Measurements from ENCODE around the gene TTR. TPM values are rescaled to one million over a fixed set of nuclear protein-coding genes. Genes with fewer than 3 reads are reported as not detected.

The TTR gene
- total RNA-seq, result not detected

DNA sequence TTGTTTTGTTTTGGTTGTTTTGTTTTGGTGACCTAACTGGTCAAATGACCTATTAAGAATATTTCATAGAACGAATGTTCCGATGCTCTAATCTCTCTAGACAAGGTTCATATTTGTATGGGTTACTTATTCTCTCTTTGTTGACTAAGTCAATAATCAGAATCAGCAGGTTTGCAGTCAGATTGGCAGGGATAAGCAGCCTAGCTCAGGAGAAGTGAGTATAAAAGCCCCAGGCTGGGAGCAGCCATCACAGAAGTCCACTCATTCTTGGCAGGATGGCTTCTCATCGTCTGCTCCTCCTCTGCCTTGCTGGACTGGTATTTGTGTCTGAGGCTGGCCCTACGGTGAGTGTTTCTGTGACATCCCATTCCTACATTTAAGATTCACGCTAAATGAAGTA lies at the start of gene TTR:
Gene TTR (plus strand): TSS at position 250 of the 400 bp plus-strand sequence. CDS start 26 bp downstream, at position 276.
- DNase-seq (ENCODE audit: low spot score in 2 of 2), result no peak
- H3K4me1 ChIP-seq, result no peaks in the 10 kb centered on the region
- no peaks in the 10 kb centered on the region for H3K9me3 ChIP-seq
- no peaks in the 10 kb centered on the region for H3K36me3 ChIP-seq
- H3K27me3 ChIP-seq, result no peaks in the 10 kb centered on the region
- H3K4me3 ChIP-seq, result no peak within 1 kb of the TSS
- intact Hi-C loops (cut with DNase I; ENCODE audit: low total_unique reads), result no loop called here
- no peak within 1 kb of the TSS for H3K27ac ChIP-seq
- TF ChIP-seq POLR2AphosphoS5 (IDR thresholded peaks at IDR 0.05) (no peak), POLR2A (IDR thresholded peaks at IDR 0.05) (no peak)
- TF ChIP-seq, protein P1, sequence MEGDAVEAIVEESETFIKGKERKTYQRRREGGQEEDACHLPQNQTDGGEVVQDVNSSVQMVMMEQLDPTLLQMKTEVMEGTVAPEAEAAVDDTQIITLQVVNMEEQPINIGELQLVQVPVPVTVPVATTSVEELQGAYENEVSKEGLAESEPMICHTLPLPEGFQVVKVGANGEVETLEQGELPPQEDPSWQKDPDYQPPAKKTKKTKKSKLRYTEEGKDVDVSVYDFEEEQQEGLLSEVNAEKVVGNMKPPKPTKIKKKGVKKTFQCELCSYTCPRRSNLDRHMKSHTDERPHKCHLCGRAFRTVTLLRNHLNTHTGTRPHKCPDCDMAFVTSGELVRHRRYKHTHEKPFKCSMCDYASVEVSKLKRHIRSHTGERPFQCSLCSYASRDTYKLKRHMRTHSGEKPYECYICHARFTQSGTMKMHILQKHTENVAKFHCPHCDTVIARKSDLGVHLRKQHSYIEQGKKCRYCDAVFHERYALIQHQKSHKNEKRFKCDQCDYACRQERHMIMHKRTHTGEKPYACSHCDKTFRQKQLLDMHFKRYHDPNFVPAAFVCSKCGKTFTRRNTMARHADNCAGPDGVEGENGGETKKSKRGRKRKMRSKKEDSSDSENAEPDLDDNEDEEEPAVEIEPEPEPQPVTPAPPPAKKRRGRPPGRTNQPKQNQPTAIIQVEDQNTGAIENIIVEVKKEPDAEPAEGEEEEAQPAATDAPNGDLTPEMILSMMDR (IDR thresholded peaks at IDR 0.05), result no peak

DNA sequence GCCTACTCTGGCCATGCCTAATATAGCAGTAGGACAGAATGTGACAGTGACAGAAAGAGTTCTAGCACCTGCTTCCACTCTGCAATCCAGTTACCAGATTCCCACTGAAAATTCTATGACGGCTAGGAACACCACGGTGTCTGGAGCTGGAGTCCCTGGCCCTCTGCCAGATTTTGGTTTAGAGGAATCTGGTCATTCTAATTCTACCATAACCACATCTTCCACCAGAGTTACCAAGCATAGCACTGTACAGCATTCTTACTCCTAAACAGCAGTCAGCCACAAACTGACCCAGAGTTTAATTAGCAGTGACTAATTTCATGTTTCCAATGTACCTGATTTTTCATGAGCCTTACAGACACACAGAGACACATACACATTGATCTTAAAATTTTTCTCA lies 45.2 kb upstream of the TTR start:
- H3K4me1 ChIP-seq, result no peaks in the 10 kb centered on the region
- no peaks in the 10 kb centered on the region for H3K27me3 ChIP-seq

DNA sequence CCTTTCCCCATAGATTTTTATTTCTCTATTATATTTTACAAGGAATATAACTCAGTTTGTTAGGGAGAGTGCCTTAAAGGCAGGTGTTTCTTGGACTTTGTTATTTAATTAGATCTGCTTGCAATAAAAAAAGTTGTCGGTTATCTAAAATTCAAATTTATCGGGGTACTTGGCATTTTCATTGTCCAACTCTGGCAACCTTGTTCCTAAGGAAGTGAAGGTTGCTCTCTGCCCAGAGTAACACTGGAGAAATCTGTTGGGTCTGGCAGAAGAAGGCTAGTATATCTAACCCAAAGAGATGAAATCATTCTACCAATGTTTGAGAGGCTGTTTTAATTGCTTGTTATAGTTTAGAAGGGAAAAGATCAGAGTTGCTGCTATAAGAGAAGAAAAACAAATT lies 42.8 kb upstream of the TTR start:
- Histone ChIP-seq H3K27me3 (no peaks in the 10 kb centered on the region), H3K36me3 (no peaks in the 10 kb centered on the region), H3K4me1 (no peaks in the 10 kb centered on the region), H3K27ac (no peak overlapping the region), H3K9me3 (no peaks in the 10 kb centered on the region), H3K4me3 (no peak overlapping the region)
- intact Hi-C loops (cut with DNase I; ENCODE audit: low total_unique reads), result no loop called here
- TF ChIP-seq POLR2AphosphoS5 (IDR thresholded peaks at IDR 0.05), result no peak
- no peak for TF ChIP-seq POLR2A (IDR thresholded peaks at IDR 0.05)
- TF ChIP-seq, protein P1 (IDR thresholded peaks at IDR 0.05), result no peak
- DNase-seq (ENCODE audit: low spot score in 2 of 2), result no peak

More for the DNA sequence above, 45.2 kb upstream of the TTR start:
- H3K9me3 ChIP-seq, result no peaks in the 10 kb centered on the region
- no peak overlapping the region for H3K27ac ChIP-seq
- no peak overlapping the region for H3K4me3 ChIP-seq
- no peak for DNase-seq (ENCODE audit: low spot score in 2 of 2)
- H3K36me3 ChIP-seq, result no peaks in the 10 kb centered on the region
- TF ChIP-seq POLR2A (IDR thresholded peaks at IDR 0.05) (no peak), POLR2AphosphoS5 (IDR thresholded peaks at IDR 0.05) (no peak)
- TF ChIP-seq, protein P1 (IDR thresholded peaks at IDR 0.05), result no peak
- intact Hi-C loops (cut with DNase I; ENCODE audit: low total_unique reads), result no loop called here

DNA sequence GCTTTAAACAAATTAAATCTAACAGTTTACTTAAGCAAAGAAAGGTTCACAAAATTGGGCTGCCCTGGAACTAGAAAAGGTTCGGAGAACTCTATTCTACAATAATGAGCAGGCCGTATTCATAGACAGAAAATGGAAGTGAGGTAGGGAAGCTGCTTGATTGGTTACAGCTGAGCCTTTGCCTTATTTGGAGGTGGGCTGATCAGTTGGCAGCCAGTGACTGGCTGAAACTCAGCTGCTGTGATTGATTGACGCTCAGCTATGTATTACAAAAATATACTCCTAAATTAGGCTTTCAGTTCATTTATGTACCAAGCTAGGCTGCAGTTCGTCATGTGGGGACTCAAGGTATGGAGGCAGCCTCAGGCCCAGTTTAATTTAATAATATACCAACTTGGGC lies 42.3 kb upstream of the TTR start:
- H3K4me1 ChIP-seq, result no peaks in the 10 kb centered on the region
- no peak for TF ChIP-seq POLR2A (IDR thresholded peaks at IDR 0.05)
- no peak for TF ChIP-seq POLR2AphosphoS5 (IDR thresholded peaks at IDR 0.05)
- TF ChIP-seq, protein P1 (IDR thresholded peaks at IDR 0.05), result no peak
- DNase-seq (ENCODE audit: low spot score in 2 of 2), result no peak
- no peaks in the 10 kb centered on the region for H3K9me3 ChIP-seq
- H3K36me3 ChIP-seq, result no peaks in the 10 kb centered on the region
- intact Hi-C loops (cut with DNase I; ENCODE audit: low total_unique reads), result no loop called here
- H3K27ac ChIP-seq, result no peak overlapping the region
- no peaks in the 10 kb centered on the region for H3K27me3 ChIP-seq
- H3K4me3 ChIP-seq, result no peak overlapping the region

DNA sequence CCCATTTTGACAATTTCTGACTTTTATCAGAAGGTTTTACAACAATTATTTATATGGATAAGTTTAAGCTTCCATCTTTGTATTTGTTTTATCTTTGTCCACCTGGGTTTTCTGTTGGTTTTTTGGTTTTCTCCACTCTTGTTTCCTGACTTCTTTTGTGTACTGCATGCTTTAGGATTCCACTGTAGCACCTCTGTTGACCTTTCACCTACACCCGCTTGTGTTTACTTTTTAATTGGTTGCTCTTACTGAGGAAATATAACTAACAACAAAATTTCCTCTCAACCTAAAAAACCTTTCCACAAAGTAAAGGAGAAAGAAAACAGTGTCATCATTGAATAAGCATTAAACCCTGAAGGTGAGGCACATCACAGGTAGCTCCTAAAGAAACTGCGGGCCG lies 39.8 kb upstream of the TTR start:
- DNase-seq (ENCODE audit: low spot score in 2 of 2), result no peak
- Histone ChIP-seq H3K4me3 (no peak overlapping the region), H3K36me3 (no peaks in the 10 kb centered on the region), H3K9me3 (no peaks in the 10 kb centered on the region), H3K27me3 (no peaks in the 10 kb centered on the region), H3K4me1 (no peaks in the 10 kb centered on the region), H3K27ac (no peak overlapping the region)
- TF ChIP-seq POLR2A (IDR thresholded peaks at IDR 0.05) (no peak), POLR2AphosphoS5 (IDR thresholded peaks at IDR 0.05) (no peak)
- TF ChIP-seq, protein P1 (IDR thresholded peaks at IDR 0.05), result no peak
- intact Hi-C loops (cut with DNase I; ENCODE audit: low total_unique reads), result loop anchor here (10.0 kb wide), 1 partner anchor 173 kb away; no protein-coding TSS in a partner anchor
